Measurements from ENCODE around the gene NKD1. TPM values are rescaled to one million over a fixed set of nuclear protein-coding genes. Genes with fewer than 3 reads are reported as not detected.

NKD1 gene
- total and polyA plus RNA-seq, 2 donors (not counting 1 experiment from before 2014, with no cell fraction given) = 0.16 to 1.9 TPM

DNA sequence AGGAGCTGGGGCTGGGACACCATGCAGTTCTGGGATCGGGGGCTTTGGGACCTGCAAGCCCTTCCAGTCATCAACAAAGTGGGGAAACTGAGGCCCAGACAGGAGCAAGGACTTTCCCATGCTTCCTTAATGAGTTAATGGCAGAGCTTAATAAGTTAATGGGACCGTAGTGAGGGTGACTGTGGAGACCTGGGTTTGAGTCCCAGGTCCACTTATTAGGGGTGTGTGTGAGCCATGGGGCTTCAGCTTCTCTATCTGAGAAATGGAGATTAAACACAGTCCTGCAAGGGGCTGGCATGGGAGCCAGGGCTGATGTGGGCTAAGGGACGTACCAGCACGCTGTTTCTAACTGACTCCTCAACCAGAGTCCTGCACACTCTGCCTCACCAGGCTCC is 41.7 kb upstream of the NKD1 start:
- Histone ChIP-seq H3K4me3 (ENCODE audit: control extremely low read depth in 1 of 5, extremely low read depth in 1 of 5, insufficient read depth in 1 of 5, low read depth in 2 of 5, low read length in 4 of 5) (no peak overlapping the region), H3K9ac (ENCODE audit: low read length) (no peak overlapping the region), H3K4me1 (ENCODE audit: control insufficient read depth in 2 of 2, insufficient read depth in 2 of 2, low read length in 2 of 2) (no peaks in the 10 kb centered on the region), H3K27ac (ENCODE audit: low read length in 2 of 2) (no peak overlapping the region), H3K4me2 (replicated peaks; ENCODE audit: low read depth, low read length, poor library complexity, severe bottlenecking) (no peak overlapping the region), H2AFZ (ENCODE audit: insufficient read depth, low read depth, low read length, poor library complexity, severe bottlenecking) (no peak overlapping the region), H3K27me3 (replicated peaks in 1 of 4; ENCODE audit: control extremely low read depth in 1 of 4, control insufficient read depth in 3 of 4, insufficient read depth in 4 of 4, low read length in 3 of 4) (peaks cover 0 to 4% (median 0%) of the 10 kb centered on the region in 4 experiments), H3K9me3 (ENCODE audit: control extremely low read depth in 1 of 3, control insufficient read depth in 2 of 3, insufficient read depth in 1 of 3, low read length in 2 of 3) (peaks cover 0 to 12% (median 0%) of the 10 kb centered on the region in 3 donors), H4K20me1 (ENCODE audit: control insufficient read depth, insufficient read depth, low read length, poor library complexity, severe bottlenecking) (no peaks in the 10 kb centered on the region), H3K79me2 (ENCODE audit: control insufficient read depth, insufficient read depth, low read length) (no peaks in the 10 kb centered on the region), H3K36me3 (replicated peaks in 1 of 2; ENCODE audit: control extremely low read depth in 1 of 2, control insufficient read depth in 1 of 2, extremely low read depth in 1 of 2, insufficient read depth in 2 of 2, low read length in 1 of 2) (no peaks in the 10 kb centered on the region)
- ChIA-PET CTCF (interaction anchor here (1.2 kb wide), 1 partner anchor 138 kb away, joined by 5 read pairs; no protein-coding TSS in a partner anchor), POLR2A (no interaction called here)
- no peaks in the 10 kb centered on the region for H3K4me1 Mint-ChIP-seq
- WGBS (ENCODE audit: insufficient coverage) = 98% methylated on average over 4 of the region's 4 CpGs
- no peak for TF ChIP-seq EZH2 (IDR thresholded peaks at IDR 0.05; ENCODE audit: borderline replicate concordance, insufficient read depth, low read depth, low read length, poor library complexity, severe bottlenecking)
- TF ChIP-seq, protein P1, sequence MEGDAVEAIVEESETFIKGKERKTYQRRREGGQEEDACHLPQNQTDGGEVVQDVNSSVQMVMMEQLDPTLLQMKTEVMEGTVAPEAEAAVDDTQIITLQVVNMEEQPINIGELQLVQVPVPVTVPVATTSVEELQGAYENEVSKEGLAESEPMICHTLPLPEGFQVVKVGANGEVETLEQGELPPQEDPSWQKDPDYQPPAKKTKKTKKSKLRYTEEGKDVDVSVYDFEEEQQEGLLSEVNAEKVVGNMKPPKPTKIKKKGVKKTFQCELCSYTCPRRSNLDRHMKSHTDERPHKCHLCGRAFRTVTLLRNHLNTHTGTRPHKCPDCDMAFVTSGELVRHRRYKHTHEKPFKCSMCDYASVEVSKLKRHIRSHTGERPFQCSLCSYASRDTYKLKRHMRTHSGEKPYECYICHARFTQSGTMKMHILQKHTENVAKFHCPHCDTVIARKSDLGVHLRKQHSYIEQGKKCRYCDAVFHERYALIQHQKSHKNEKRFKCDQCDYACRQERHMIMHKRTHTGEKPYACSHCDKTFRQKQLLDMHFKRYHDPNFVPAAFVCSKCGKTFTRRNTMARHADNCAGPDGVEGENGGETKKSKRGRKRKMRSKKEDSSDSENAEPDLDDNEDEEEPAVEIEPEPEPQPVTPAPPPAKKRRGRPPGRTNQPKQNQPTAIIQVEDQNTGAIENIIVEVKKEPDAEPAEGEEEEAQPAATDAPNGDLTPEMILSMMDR (IDR thresholded peaks at IDR 0.05) = no peak
- intact Hi-C loops (cut with micrococcal nuclease) = no loop called here
- H3K9me3 Mint-ChIP-seq (ENCODE audit: insufficient read depth) = no peaks in the 10 kb centered on the region
- no peak overlapping the region for H3K27ac Mint-ChIP-seq
- no peak overlapping the region for H3K4me3 Mint-ChIP-seq
- peaks cover 26% of the 10 kb centered on the region for H3K27me3 Mint-ChIP-seq
- ATAC-seq (ENCODE audit: low read depth) (no peak), DNase-seq (no peak)

DNA sequence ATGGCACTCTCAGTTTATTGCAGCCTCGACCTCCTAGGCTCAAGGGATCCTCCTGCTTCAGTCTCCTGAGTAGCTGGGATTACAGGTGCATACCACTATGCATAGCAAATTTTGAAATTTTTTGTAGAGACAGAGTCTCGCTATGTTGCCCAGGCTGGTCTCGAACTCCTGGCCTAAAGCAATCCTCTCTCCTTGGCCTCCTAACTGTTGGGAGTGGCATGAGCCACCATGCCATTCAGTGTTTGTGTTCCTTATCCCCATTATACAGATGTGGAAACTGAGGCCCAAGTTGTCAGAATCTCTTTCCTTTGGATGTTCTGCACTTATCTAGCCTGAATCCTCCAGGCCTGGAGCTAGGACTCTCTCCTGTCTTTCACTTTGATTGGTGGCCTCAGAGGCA is 40.8 kb upstream of the NKD1 start:
- CTCF ChIA-PET = interaction anchor here (1.2 kb wide), 1 partner anchor 137 kb away, joined by 5 read pairs; no protein-coding TSS in a partner anchor
- POLR2A ChIA-PET = no interaction called here
- H3K9me3 Mint-ChIP-seq (ENCODE audit: insufficient read depth) = no peaks in the 10 kb centered on the region

More for the DNA sequence above, 40.8 kb upstream of the NKD1 start:
- TF ChIP-seq, protein P1 (IDR thresholded peaks at IDR 0.05) = no peak
- TF ChIP-seq EZH2 (IDR thresholded peaks at IDR 0.05; ENCODE audit: borderline replicate concordance, insufficient read depth, low read depth, low read length, poor library complexity, severe bottlenecking) = no peak
- Mint-ChIP-seq H3K27me3 (peaks cover 26% of the 10 kb centered on the region), H3K27ac (no peak overlapping the region), H3K4me1 (no peaks in the 10 kb centered on the region), H3K4me3 (no peak overlapping the region)
- Histone ChIP-seq H2AFZ (ENCODE audit: insufficient read depth, low read depth, low read length, poor library complexity, severe bottlenecking) (no peak overlapping the region), H3K4me1 (ENCODE audit: control insufficient read depth in 2 of 2, insufficient read depth in 2 of 2, low read length in 2 of 2) (no peaks in the 10 kb centered on the region), H3K27me3 (replicated peaks in 1 of 4; ENCODE audit: control extremely low read depth in 1 of 4, control insufficient read depth in 3 of 4, insufficient read depth in 4 of 4, low read length in 3 of 4) (peaks cover 0 to 4% (median 0%) of the 10 kb centered on the region in 4 experiments), H3K79me2 (ENCODE audit: control insufficient read depth, insufficient read depth, low read length) (no peaks in the 10 kb centered on the region), H3K9ac (ENCODE audit: low read length) (no peak overlapping the region), H3K36me3 (replicated peaks in 1 of 2; ENCODE audit: control extremely low read depth in 1 of 2, control insufficient read depth in 1 of 2, extremely low read depth in 1 of 2, insufficient read depth in 2 of 2, low read length in 1 of 2) (no peaks in the 10 kb centered on the region), H3K4me3 (ENCODE audit: control extremely low read depth in 1 of 5, extremely low read depth in 1 of 5, insufficient read depth in 1 of 5, low read depth in 2 of 5, low read length in 4 of 5) (no peak overlapping the region), H3K4me2 (replicated peaks; ENCODE audit: low read depth, low read length, poor library complexity, severe bottlenecking) (no peak overlapping the region), H4K20me1 (ENCODE audit: control insufficient read depth, insufficient read depth, low read length, poor library complexity, severe bottlenecking) (no peaks in the 10 kb centered on the region), H3K27ac (ENCODE audit: low read length in 2 of 2) (no peak overlapping the region), H3K9me3 (ENCODE audit: control extremely low read depth in 1 of 3, control insufficient read depth in 2 of 3, insufficient read depth in 1 of 3, low read length in 2 of 3) (peaks cover 0 to 3% (median 0%) of the 10 kb centered on the region in 3 donors)
- intact Hi-C loops (cut with micrococcal nuclease) = no loop called here
- WGBS (ENCODE audit: insufficient coverage) = 73% methylated on average over 3 of the region's 3 CpGs
- DNase-seq (no peak), ATAC-seq (ENCODE audit: low read depth) (no peak)
